Measurements from ENCODE around the gene DCTN4. TPM values are rescaled to one million over a fixed set of nuclear protein-coding genes. Genes with fewer than 3 reads are reported as not detected.

Gene DCTN4
- total and polyA plus RNA-seq, 2 experiments from 2014 or later, result 22.9 to 63.9 TPM

GRCh38 chr5:150785950-150786349, 27.1 kb upstream of the DCTN4 start:
- Histone ChIP-seq H3K79me2 (peaks cover 78% of the 10 kb centered on the region), H3K4me1 (ENCODE audit: insufficient read depth) (peaks cover 29% of the 10 kb centered on the region)
- TF ChIP-seq, protein P1, sequence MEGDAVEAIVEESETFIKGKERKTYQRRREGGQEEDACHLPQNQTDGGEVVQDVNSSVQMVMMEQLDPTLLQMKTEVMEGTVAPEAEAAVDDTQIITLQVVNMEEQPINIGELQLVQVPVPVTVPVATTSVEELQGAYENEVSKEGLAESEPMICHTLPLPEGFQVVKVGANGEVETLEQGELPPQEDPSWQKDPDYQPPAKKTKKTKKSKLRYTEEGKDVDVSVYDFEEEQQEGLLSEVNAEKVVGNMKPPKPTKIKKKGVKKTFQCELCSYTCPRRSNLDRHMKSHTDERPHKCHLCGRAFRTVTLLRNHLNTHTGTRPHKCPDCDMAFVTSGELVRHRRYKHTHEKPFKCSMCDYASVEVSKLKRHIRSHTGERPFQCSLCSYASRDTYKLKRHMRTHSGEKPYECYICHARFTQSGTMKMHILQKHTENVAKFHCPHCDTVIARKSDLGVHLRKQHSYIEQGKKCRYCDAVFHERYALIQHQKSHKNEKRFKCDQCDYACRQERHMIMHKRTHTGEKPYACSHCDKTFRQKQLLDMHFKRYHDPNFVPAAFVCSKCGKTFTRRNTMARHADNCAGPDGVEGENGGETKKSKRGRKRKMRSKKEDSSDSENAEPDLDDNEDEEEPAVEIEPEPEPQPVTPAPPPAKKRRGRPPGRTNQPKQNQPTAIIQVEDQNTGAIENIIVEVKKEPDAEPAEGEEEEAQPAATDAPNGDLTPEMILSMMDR (IDR thresholded peaks at IDR 0.05; ENCODE audit: poor library complexity), result no peak
- TF ChIP-seq EZH2 (IDR thresholded peaks at IDR 0.05; ENCODE audit: borderline replicate concordance), result no peak

DNA sequence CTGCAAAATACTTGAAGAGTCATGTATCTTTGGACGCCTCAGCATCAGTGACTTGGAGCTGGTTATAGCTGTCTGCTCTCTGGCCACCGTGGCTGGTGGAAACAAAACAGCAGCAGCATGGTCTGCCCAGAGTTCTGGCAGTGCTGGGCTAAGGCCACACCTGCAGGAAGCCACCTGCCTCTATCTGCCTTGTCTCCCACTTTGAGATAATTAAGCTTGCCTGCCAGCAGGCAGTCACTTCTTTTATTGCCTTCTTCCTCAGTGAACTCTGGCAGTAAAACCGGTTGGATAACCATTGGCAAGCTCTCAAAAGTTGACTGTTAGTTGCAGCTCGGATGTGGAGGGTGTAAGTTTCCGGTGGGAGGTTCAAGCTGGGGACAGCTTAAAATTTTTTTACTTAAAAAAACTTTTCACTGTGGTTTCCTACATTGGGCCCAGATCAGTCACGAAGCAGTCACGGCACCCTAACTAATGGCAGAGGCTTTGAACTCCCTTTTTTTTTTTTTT, 24.7 kb upstream of the DCTN4 start:
- no peak overlapping the region for H2AFZ ChIP-seq
- H3K4me1 ChIP-seq (ENCODE audit: insufficient read depth), result peaks cover 35% of the 10 kb centered on the region
- H4K20me1 ChIP-seq (ENCODE audit: insufficient read depth, poor library complexity, severe bottlenecking), result no peaks in the 10 kb centered on the region
- H3K9me2 ChIP-seq (replicated peaks; ENCODE audit: insufficient read depth), result no peaks in the 10 kb centered on the region
- H3K4me3 ChIP-seq, result no peak overlapping the region
- no peaks in the 10 kb centered on the region for H3K27me3 ChIP-seq
- H3K79me2 ChIP-seq, result peaks cover 79% of the 10 kb centered on the region
- H3K36me3 ChIP-seq (replicated peaks; ENCODE audit: insufficient read depth, low read depth), result no peaks in the 10 kb centered on the region
- peak; percentile 82 for DNase-seq (ENCODE audit: low spot score)
- peak overlapping the region; percentile 60 for H3K4me2 ChIP-seq
- H3K9me3 ChIP-seq (ENCODE audit: low read depth), result no peaks in the 10 kb centered on the region
- TF ChIP-seq EZH2phosphoT487 (IDR thresholded peaks at IDR 0.05; ENCODE audit: low read depth, severe bottlenecking, unreplicated experiment) (no peak), EZH2 (IDR thresholded peaks at IDR 0.05; ENCODE audit: borderline replicate concordance) (no peak)
- TF ChIP-seq, protein P1 (IDR thresholded peaks at IDR 0.05; ENCODE audit: poor library complexity), result no peak
- peak overlapping the region; percentile 83 for H3K27ac ChIP-seq
- 23% methylated on average over 7 of the region's 7 CpGs for WGBS (ENCODE audit: low lambda C conversion rate, missing lambda C conversion rate)

More at GRCh38 chr5:150785950-150786349, 27.1 kb upstream of the DCTN4 start:
- Histone ChIP-seq H3K4me3 (no peak overlapping the region), H3K36me3 (replicated peaks; ENCODE audit: insufficient read depth, low read depth) (no peaks in the 10 kb centered on the region), H2AFZ (no peak overlapping the region), H3K27ac (no peak overlapping the region), H3K9me3 (ENCODE audit: low read depth) (no peaks in the 10 kb centered on the region), H3K4me2 (no peak overlapping the region), H3K9me2 (replicated peaks; ENCODE audit: insufficient read depth) (no peaks in the 10 kb centered on the region), H3K27me3 (no peaks in the 10 kb centered on the region), H4K20me1 (ENCODE audit: insufficient read depth, poor library complexity, severe bottlenecking) (no peaks in the 10 kb centered on the region)
- 97% methylated on average over 1 of the region's 1 CpG for WGBS (ENCODE audit: low lambda C conversion rate, missing lambda C conversion rate)
- DNase-seq (ENCODE audit: low spot score), result no peak

GRCh38 chr5:150782850-150783249, 24.0 kb upstream of the DCTN4 start:
- no peaks in the 10 kb centered on the region for H3K36me3 ChIP-seq (replicated peaks; ENCODE audit: insufficient read depth, low read depth)
- peaks cover 76% of the 10 kb centered on the region for H3K79me2 ChIP-seq
- TF ChIP-seq EZH2phosphoT487 (IDR thresholded peaks at IDR 0.05; ENCODE audit: low read depth, severe bottlenecking, unreplicated experiment), result no peak
- TF ChIP-seq, protein P1 (IDR thresholded peaks at IDR 0.05; ENCODE audit: poor library complexity), result no peak
- no peak for TF ChIP-seq EZH2 (IDR thresholded peaks at IDR 0.05; ENCODE audit: borderline replicate concordance)
- H3K27me3 ChIP-seq, result no peaks in the 10 kb centered on the region
- H3K27ac ChIP-seq, result peak overlapping the region; percentile 83
- peak overlapping the region; percentile 60 for H3K4me2 ChIP-seq
- H3K4me3 ChIP-seq, result no peak overlapping the region
- peaks cover 38% of the 10 kb centered on the region for H3K4me1 ChIP-seq (ENCODE audit: insufficient read depth)
- whole genome bisulfite sequencing (ENCODE audit: low lambda C conversion rate, missing lambda C conversion rate), result 71% methylated on average over 3 of the region's 3 CpGs
- no peaks in the 10 kb centered on the region for H4K20me1 ChIP-seq (ENCODE audit: insufficient read depth, poor library complexity, severe bottlenecking)
- H2AFZ ChIP-seq, result no peak overlapping the region
- H3K9me2 ChIP-seq (replicated peaks; ENCODE audit: insufficient read depth), result no peaks in the 10 kb centered on the region
- DNase-seq (ENCODE audit: low spot score), result no peak
- no peaks in the 10 kb centered on the region for H3K9me3 ChIP-seq (ENCODE audit: low read depth)

All from hepatocyte (in vitro differentiated cells).